Measurements from ENCODE around the gene THAP9.
"Not testable (repeated sequence)": the region's sequence is repeated elsewhere in the genome, so short reads cannot be mapped to it uniquely, and the experiment has no call there.

Gene THAP9

DNA sequence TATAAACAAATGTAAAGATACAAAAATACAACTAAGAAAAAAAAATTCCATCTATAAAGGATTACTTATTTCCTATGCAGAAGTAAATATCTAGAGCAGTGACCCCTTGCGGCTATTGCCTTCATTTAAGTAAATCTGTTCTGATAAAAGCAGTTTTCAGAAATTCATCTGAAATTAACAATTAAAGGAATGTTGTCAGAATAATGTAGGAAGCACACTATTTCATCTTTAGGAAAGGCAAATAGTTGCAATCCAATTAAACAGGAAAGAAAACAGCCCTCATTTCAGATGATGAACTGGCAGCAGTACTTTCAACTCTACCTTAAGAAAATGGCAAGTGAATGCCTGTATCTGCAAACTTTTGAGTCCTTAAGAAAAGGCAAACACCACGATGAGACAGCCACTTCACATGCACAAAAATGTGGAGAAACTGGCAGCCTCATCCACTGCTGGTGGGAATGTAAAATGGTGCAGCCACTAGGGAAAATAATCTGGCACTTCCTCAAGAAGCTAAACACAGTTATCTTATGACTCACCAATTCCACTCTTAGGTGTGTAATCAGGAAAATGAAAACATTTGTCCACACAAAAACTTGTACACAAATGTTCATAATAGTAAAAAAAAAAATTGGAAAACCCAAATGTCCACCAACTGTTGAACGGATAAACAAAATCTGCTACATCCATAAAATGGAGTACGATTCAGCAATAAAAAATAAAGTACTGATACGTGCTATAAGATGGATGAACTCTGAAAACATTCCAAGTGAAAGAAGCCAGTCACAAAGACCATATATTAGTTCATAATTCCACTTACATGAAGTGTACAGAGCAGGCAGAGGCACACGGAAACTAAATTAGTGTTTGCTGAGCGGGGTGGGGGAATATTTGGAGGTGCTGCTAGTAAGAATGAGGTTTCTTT, 2.0 kb upstream of the THAP9 start:
- DNase-seq = no peak

DNA sequence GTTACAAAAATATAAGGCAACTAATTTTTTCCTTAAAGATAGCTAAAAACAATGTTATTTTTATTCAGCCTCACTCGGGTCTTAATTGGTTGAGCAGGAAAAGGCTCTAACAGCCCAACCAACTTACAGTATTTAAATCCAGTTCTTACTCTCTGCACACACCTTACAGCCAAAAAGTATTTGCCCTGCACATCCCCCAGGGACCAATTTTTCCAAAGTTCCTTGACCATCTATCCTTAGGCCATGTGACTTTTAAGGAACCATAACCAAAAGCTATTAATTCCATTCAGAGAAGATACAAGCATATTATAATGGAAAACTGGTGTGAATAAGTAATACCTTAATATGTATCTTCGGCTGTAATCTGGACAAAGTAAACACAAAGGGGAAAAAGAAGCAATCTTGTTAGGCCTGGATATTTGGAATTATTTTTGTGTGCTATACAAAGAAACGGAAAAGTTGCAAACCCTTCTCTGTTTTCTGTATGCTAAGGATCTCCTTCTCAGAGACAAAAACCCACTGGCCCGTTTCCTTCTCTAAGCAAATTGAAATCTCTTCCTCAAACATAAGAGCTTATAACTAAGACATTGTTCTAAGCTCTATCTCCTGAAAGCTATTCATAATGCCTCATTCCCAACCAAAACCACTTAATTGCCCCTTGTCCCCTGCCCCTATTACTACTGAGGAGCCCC, 1.0 kb upstream of the THAP9 start:
- no peak for DNase-seq

DNA sequence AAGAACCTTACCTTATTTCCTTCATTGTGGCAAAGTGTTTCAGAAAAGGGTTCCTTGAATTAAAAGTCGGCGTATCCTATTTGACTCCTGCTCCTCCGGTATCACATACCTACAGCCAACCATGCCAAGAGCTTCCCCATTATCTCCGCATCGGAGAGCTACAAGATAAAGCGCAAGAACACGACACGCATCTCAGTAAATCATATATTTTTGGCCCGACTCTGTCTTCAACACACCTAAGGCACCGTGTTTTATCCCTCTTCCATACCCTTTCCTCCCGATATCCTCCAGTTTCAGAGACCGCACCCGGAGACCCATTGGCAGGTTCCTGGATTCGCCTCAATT, 497 bp upstream of the THAP9 start:
- DNase-seq = no peak

DNA sequence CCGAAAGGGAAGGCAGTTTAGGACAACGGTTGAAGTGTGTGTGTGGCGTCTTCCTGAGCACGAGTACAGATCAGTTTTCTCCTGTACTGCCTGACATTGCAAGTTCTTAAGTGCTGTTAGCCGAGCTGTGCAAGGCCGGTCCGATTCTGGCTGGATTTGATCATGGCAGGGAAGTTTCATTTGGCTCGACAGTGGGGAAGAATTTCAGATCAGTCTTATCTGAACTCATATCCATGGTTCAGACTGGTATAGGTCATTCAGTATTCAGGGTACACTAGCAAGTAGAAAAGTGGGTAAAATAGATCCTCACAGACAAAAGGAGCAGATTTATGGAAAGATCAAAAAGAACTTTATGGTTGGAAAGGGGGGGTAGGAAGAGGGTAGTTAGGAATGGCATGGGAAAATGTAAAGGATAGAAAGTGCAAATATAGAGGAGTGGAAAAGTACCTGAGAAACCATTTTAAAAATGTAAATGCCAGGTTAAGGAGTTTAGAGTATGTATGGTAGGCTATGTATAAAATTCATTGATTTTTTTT, 716 bp downstream of the THAP9 start:
- no peak for DNase-seq

DNA sequence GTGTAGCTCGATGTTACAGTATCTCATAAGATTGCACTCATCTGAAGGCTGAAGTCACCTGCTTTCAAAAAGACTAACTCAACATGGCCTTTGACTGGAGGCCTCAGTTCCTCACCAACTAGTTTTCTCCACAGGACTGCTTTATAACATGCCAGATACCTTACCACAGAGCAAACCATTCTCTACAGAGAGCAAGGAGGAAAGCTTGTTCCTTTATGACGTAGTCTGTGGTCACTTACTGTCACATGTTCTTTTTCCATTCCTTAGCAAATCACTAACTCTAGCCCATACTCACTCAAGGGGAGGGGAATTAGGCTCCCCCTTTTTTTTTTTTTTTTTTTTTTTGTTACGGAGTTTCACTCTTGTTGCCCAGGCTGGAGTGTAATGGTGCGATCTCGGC, 3.2 kb downstream of the THAP9 start:
- no peak for DNase-seq

DNA sequence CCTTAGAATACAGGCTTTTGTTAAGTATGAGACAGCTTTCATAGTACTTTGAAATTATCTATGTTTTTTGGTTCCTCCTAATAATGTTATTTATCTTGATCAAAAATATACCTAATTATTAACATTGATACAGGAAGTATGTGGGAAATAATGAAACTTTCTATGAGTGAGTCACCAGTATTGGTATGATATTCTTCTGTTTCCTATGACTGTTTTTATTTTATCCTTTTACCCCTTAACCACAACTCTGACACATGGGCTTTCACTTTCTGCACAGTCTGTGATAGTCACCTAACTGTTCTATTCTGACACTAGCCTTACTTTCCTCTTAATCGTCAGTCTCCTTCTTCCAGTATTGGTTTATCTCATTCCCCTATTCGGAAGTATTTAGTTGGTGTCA, 4.7 kb downstream of the THAP9 start:
- DNase-seq = no peak

DNA sequence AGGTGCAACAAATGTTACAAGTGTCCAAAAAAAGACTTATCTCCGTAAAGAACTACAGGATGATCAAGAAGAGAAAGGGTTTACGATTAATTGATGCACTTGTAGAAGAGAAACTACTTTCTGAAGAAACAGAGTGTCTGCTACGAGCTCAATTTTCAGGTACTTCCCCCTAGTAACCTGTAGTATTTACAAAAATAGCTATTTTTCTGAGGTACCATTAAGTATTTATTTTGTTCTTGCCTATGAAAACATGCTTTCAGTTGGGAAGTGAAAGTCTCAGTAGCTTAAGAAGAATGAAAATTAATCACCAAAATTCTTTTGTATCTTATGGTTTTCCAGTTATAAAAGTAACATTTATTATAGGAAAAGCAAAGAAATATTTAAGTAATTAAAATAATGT, 5.9 kb downstream of the THAP9 start:
- no peak for DNase-seq

DNA sequence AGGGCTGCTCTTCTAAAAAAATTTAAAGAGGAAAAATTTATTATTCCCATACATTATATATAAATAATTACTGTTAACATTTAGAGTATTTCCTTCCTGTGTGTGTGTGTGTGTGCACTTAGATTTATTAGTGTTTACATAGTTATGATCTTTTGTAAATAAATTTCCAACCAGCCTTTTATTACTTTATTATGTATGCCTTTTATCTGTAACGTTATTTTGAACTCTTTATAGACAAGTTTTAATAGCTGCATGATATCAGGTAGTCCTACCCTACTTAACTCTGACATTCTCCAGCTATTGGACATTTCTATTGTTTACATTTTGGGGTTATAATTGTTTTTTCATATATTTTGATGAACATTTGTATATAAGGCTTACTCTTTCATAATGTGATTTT, 8.8 kb downstream of the THAP9 start:
- no peak for DNase-seq

DNA sequence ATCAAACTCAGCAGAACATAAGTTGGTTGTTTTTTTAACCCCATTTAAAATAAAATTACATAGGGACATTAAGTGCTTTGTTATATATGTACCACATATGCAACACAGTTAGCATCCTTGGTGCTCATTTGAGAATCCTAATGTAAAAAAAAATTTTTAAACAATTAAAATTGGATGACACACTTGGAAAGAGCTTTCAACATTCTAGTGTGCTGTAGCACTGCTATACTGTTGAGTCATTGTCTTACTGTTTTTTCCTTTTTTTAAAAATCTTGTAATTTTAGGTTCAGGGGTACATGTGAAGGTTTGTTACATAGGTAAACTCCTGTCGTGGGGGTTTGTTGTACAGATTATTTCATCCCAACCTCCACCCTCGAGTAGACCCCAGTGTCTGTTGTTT, 12.8 kb downstream of the THAP9 start:
- no peak for DNase-seq

DNA sequence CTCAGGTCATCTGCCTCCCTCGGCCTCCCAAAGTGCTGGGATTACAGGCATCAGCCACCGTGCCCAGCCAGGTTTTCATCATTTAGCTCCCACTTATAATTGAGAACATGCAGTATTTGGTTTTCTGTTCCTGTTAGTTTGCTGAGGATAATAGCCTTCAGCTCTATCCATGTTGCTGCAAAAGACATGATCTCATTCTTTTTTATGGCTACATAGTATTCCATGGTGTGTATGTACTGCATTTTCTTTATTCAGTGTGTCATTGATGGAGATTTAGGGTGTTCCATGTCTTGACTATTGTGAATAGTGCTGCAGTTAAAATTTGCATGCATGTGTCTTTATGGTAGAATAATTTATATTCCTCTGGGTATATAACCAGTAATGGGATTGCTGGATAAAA, 13.4 kb downstream of the THAP9 start:
- not testable (repeated sequence) for DNase-seq

DNA sequence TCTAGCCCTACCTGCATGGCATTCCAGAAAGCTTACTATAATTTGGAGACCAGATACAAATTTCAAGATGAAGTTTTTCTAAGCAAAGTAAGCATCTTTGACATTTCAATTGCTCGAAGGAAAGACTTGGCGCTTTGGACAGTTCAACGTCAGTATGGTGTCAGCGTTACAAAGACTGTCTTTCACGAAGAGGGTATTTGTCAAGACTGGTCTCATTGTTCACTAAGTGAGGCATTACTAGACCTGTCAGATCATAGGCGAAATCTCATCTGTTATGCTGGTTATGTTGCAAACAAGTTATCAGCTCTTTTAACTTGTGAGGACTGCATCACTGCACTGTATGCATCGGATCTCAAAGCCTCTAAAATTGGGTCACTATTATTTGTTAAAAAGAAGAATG, 17.6 kb downstream of the THAP9 start:
- DNase-seq = no peak

DNA sequence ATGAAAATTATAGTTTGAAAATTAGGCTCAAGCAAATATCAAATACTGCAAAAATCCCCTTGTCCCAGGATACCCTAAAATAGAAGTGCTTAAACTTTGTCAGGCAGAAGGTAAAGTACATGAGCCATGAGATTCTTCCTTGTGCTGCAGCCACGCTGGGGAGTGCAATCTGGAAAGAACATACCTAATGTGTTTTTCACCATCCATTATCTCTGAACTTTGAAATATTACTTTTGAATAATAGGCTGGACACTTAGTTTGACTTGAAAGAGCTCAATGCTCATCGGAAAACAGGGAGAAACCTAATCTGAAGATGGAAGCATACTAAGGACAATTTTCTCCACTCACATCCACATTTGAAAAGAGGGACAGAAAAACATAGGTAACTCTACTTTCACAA, 18.9 kb downstream of the THAP9 start:
- no peak for DNase-seq

DNA sequence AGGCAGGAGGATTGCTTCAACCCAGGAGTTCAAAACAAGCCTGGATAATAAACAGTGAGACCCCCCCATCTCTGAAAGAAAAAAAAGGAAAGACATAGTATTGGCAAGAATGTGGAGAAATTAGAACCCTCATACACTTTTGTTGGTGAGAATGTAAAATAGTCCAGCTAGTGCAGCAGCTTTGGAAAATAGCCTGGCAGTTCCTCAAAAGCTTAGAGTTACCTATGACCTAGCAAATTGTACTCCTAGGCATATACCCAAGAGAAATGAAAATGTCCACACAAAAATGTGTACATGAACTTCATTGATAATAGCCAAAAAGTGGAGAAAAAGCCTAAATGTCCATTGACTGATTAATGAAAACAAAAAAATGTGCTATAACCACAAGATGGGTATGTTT, 21.3 kb downstream of the THAP9 start:
- no peak for DNase-seq

DNA sequence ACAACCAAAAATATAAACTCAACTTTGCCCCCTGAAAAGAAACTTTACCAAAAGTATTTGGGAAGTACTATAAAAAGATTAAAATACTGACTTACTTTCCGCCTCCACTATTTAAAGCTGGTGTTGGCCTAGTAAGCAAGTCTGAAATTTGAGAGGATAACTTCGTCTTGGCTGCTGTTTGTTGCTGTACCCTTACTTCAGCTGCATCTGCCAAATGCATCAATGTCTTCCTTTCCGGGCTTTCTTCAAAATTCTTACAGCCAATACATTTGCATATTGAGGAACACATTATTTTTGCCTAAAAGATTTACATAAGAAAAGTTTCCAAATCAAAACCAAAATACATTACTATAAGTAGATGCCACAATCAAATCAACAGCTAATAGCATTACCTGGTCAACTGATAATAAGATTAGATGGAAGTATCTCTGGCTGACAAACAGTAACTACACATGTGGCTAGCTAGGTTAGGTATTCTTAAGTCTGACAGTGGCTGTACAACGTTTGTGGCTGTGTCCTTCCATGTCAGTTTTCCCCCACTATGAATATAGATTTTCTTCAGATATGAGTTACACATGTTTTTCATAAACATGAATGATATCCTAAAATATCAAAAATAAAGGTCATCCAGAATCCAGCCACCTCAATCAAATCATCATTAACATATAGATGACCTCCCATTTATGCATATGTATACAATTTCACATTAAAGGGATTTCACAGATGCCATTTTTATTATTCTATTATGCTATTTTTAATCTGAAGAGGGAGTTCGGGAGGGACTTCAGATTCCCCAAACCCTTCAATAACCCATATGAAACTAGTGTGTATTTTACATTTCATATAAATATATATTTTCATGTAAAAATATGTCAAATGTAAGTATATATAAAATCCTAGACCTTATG, 30.6 kb downstream of the THAP9 start:
- no peak for DNase-seq

DNA sequence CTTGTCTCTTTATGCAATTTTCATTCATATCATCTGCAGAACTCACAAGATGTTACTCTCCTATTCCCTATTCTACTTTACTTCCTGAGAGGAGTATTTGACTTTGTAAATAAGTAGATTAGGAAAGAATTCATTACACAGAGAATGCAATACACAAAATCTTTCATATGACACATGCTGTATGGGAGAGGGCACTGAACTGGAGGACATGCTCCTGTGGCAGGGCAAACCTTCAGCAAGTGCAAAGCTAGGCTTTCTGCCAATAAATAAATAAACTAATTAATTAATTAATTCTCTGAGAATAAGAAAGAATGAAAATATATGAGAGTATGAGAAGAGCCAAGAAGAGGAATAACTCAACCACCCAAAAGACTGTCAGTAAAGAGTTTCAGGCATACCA, 33.9 kb downstream of the THAP9 start:
- no peak for DNase-seq

DNA sequence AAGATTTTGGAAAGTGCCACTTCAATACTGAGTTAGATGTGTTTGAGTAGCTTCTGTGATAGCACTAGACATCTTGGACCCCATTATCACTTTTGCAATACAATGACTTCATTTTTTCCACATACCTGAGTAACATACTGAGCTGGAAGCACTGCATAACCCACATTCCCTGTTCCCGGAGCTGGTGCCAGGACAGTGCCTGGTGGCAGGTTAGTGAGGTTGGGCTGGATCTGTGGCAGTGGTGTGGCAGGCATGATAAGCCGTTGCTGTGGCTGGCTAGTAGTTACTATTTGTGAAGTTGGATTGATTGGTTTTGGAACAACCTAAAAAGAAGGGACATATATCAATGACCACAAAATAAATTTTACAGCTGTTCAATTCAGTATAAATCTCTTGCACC, 38.9 kb downstream of the THAP9 start:
- no peak for DNase-seq

DNA sequence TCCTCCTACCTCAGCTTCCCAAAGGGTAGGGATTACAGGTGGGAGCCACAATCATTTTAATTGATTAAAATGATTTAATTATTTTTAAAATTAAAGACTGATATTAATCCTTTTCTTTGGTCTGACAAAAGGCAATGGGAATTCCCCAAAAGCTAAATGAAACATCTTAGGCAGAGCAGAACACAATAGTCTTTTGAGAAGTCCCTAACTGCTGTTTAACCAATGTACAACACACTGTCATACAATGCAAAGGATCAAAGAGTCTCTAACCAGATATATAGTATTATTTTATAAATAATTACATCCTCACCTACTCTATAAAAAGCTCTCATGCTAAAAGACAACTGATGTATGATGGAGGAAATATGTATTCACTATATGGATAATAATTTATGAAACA, 47.0 kb downstream of the THAP9 start:
- no peak for DNase-seq

DNA sequence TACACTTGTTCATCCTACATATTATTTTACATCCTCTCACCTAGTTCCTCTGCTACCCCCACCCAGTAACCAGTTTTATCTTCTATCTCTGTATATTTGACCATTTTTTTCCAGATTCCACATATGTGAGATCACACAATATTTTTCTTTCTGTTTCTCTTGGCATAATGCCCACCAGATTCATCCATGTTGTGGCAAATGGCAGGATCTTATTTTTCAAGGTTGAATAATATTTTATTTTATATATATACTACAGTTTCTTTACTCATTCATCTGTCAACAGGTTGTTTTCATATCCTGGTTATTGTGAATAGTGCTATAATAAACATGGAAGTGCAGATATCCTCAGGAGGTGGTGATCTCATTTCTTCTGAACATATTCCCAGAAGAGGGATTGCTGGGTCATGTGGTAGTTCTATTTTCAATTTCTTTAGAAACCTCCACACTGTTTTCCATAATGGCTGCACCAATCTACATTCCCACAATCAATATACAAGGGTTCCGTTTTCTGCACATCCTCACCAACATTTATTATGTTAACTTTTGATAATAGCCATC, 48.2 kb downstream of the THAP9 start:
- DNase-seq = no peak

DNA sequence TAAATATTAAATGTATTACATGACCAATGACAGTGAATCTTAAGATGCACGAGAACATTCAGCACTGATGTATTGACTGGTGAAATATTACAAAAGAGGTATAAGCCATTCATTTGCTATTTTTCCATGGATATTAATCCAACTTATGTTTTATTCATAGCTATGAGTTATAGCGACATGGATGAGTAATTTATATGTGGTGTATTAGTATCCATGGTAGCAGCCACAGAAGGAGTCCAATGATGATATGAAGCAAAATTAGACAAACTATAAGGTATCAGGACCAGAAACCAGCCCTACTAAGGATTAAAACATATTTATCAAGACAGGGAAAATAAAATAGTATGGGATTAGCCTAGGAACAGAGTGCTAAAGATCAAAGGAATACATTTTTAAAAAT, 50.7 kb downstream of the THAP9 start:
- DNase-seq = no peak

DNA sequence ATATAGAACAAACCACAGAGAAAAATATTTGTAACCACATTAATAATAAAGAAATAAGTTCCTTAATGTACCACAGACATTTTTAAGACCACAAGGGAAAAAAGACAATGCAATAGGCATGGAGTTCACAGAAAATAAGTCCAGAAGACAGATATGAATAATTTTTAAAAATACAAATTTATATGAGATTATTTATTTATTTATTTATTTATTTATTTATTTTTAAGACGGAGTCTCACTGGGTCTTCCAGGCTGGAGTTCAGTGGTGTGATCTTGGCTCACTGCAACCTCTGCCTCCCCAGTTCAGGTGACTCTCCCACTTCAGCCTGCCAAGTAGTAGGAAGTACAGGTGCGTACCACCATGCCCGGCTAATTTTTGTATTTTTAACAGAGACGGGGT, 53.7 kb downstream of the THAP9 start:
- no peak for DNase-seq

DNA sequence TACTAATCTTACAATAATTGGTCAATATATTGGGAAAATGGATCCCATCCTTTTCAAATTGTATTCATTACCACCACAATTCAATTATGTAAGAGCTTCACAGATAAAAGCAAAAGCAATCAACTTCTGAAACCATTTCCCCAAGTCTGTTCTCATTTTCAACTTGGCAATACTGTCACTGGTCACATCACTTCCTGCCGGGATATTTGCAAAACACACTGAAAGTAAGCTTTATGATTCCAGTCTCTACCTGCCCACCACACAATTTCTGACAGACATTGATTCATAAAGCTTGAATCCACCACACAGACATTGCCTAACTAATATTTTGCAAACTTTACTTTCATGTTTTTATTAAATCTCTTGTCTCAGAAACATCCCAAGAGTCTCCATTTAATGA, 56.5 kb downstream of the THAP9 start:
- DNase-seq = no peak

DNA sequence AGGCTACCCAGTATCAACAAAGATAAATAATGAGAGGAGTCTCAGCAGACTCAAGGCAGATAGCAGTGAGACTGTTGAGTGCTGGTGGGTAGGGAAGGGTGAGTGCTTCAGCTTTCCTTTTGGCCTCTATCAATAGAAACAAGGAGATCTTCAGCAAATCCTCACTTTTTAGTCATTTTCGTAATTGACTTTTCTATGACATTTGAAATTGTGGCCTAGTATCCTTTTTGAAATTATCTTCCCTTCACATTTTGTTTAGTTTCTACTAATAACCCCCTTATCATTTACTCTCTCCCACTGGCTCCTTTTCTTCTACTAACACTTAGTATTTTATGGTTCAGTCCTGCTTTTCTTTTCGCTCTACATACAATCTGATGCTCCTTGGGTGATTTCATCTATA, 65.2 kb downstream of the THAP9 start:
- DNase-seq = no peak

DNA sequence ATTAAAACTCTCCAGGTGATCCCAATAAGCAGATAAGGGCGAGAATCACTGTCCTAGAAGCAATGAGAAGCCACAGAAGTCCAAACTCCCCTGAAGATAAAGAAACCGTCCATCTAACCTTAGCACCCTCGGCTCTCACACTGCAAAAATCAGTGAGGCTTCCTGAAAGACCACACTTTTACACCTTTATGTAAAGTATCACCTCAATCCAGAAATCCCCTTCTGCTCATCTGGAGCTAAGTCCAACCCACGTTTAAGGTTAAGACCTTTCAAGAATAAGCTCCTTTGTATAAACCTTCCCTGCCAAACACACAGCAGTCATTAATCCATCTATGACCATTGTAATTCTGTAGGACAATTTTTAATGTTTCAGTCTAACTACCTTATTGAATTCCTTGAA, 68.4 kb downstream of the THAP9 start:
- DNase-seq = no peak

Data from NCI-H187 treated with DMSO at 0.1 percent for 48 hours (cell line).